Neural crest cell (in vitro differentiated cells): Measurements from ENCODE around the gene PDE7B. TPM values are rescaled to one million over a fixed set of nuclear protein-coding genes. Genes with fewer than 3 reads are reported as not detected.

ENCODE experiments used
- DNase-seq: peaks from one replicate; pipeline ENCODE4 v3.0.0; 2021; ENCODE audit warnings: low read depth, mixed read lengths, low spot score
- H3K27ac Mint-ChIP-seq: one replicate; pipeline ENCODE4 v1.8.0; 2021; ENCODE audit warnings: mild to moderate bottlenecking, mixed read lengths; ENCODE audit not compliant: unreplicated experiment
- H3K27me3 Mint-ChIP-seq: 2 replicates; pipeline ENCODE4 v1.8.0; 2021; ENCODE audit warnings: low read depth, mild to moderate bottlenecking, mixed read lengths
- H3K36me3 Mint-ChIP-seq: 2 replicates; pipeline ENCODE4 v1.8.0; 2021; ENCODE audit warnings: low read depth, mild to moderate bottlenecking, mixed read lengths
- H3K4me1 Mint-ChIP-seq: 2 replicates; pipeline ENCODE4 v1.8.0; 2021; ENCODE audit warnings: mixed read lengths
- H3K4me3 Mint-ChIP-seq: one replicate; pipeline ENCODE4 v1.8.0; 2021; ENCODE audit warnings: mild to moderate bottlenecking, mixed read lengths
- H3K9me3 Mint-ChIP-seq: 2 replicates; pipeline ENCODE4 v1.8.0; 2021; ENCODE audit warnings: mixed read lengths
- total RNA-seq: library from RNA; stranded (reverse); gene quantifications from 2 replicates; pipeline ENCODE4 v1.2.1, GENCODE V29; 2021
- TF ChIP-seq, protein P1 (sequence below): fragments of 200-600 bp; sonication (generic); conservative IDR thresholded peaks from 2 replicates; pipeline ENCODE4 v1.5.0; 2021; ENCODE audit warnings: antibody characterized with exemption, mild to moderate bottlenecking

Gene PDE7B
- total RNA-seq, 1 donor from 2014 or later = 0.58 TPM

DNA sequence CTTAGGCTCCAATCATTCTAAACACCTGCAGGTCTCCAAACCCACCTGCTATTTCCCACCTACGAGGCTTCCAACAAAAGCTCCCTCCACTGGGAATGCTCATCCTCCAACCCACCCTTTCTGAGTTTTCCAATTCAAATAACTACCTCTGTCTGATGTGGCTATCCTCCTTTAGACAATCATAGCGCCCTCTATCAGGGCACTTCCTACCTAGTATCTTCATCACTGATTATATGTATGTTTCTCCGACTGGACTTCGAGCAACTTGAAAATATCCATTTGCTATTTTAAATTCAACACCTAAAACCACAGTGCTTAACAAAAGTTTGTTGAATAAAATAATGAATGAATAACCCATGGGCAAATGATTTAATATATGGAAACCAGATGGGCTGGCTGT lies 357.3 kb downstream of the PDE7B start:
- Mint-ChIP-seq H3K27me3 (no peaks in the 10 kb centered on the region), H3K4me1 (no peaks in the 10 kb centered on the region), H3K27ac (no peak overlapping the region), H3K4me3 (no peak overlapping the region), H3K36me3 (no peaks in the 10 kb centered on the region), H3K9me3 (peaks cover 3% of the 10 kb centered on the region)
- TF ChIP-seq, protein P1, sequence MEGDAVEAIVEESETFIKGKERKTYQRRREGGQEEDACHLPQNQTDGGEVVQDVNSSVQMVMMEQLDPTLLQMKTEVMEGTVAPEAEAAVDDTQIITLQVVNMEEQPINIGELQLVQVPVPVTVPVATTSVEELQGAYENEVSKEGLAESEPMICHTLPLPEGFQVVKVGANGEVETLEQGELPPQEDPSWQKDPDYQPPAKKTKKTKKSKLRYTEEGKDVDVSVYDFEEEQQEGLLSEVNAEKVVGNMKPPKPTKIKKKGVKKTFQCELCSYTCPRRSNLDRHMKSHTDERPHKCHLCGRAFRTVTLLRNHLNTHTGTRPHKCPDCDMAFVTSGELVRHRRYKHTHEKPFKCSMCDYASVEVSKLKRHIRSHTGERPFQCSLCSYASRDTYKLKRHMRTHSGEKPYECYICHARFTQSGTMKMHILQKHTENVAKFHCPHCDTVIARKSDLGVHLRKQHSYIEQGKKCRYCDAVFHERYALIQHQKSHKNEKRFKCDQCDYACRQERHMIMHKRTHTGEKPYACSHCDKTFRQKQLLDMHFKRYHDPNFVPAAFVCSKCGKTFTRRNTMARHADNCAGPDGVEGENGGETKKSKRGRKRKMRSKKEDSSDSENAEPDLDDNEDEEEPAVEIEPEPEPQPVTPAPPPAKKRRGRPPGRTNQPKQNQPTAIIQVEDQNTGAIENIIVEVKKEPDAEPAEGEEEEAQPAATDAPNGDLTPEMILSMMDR = no peak
- no peak for DNase-seq

DNA sequence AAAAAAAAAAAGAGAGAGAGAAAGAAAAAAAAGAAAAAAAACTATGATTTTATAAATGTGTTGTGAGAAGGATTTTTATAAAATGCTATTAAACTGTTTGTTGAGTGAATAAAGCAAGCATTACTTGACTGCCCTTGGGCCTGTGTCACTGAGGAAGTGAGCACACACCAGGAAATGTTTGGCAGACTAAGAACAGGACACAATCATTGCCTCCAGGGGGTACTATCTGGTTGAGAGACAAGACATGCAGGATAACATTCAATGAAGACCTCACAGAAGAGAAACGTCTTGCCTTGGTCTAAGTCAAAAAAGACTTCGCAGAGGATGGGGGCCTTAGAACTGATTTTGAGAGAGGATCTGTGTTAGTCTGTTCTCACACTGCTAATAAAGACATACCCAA lies 358.0 kb downstream of the PDE7B start:
- no peak overlapping the region for H3K4me3 Mint-ChIP-seq
- DNase-seq = no peak
- no peaks in the 10 kb centered on the region for H3K4me1 Mint-ChIP-seq
- H3K27ac Mint-ChIP-seq = no peak overlapping the region
- peaks cover 3% of the 10 kb centered on the region for H3K9me3 Mint-ChIP-seq
- H3K36me3 Mint-ChIP-seq = no peaks in the 10 kb centered on the region
- TF ChIP-seq, protein P1 = no peak
- no peaks in the 10 kb centered on the region for H3K27me3 Mint-ChIP-seq

- no peak for DNase-seq
- no peaks in the 10 kb centered on the region for H3K27me3 Mint-ChIP-seq
- TF ChIP-seq, protein P1 = no peak
These were observed 359.1 kb downstream of the PDE7B start for GRCh38 chr6:136210398-136211165.

GRCh38 chr6:136212608-136213007 lies 361.1 kb downstream of the PDE7B start:
- Mint-ChIP-seq H3K9me3 (no peaks in the 10 kb centered on the region), H3K27ac (no peak overlapping the region), H3K27me3 (no peaks in the 10 kb centered on the region), H3K36me3 (no peaks in the 10 kb centered on the region), H3K4me3 (no peak overlapping the region), H3K4me1 (no peaks in the 10 kb centered on the region)
- TF ChIP-seq, protein P1 = no peak
- no peak for DNase-seq

More at GRCh38 chr6:136210398-136211165, 359.1 kb downstream of the PDE7B start:
- Mint-ChIP-seq H3K4me3 (no peak overlapping the region), H3K27ac (no peak overlapping the region), H3K4me1 (no peaks in the 10 kb centered on the region), H3K36me3 (no peaks in the 10 kb centered on the region), H3K9me3 (peaks cover 3% of the 10 kb centered on the region)

DNA sequence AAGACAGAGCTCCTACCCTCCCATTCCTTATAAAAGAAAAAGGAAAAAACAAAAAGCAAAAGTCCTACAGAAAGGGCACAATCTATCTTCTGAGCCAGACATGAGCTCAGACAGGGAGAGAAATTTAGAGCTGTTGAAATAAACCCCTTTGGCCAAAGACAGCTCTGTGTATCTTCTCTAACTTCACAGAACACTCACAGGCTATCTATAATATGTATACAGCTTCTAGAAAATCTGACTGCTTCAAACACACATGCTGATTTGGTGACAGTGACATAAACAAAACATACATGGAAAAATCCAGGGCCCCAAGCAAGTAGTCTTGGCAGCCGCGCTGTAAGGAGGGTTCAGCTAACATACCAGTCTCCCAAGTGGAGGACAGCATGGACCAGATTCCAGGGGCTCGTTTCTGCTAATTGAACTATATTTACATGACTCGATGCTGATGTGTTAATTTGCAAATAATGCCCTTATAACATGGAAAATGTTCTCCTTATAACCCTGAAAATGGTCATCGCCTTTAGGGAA lies 361.6 kb downstream of the PDE7B start:
- Mint-ChIP-seq H3K4me1 (no peaks in the 10 kb centered on the region), H3K27ac (no peak overlapping the region), H3K9me3 (no peaks in the 10 kb centered on the region), H3K4me3 (no peak overlapping the region), H3K27me3 (no peaks in the 10 kb centered on the region), H3K36me3 (no peaks in the 10 kb centered on the region)
- DNase-seq = no peak
- TF ChIP-seq, protein P1 = no peak
